ENCODE data around the gene ZNF276.

GRCh38 chr16:89737341-89738071, 16.2 kb downstream of the ZNF276 start:
- TF ChIP-seq POLR2A (IDR thresholded peaks at IDR 0.05) = no peak
- no peak for TF ChIP-seq CTCF (IDR thresholded peaks at IDR 0.05)
- TF ChIP-seq EP300 (IDR thresholded peaks at IDR 0.05) = no peak
